HG03159 (cell line): ENCODE results near the gene DLST.
A peak's percentile ranks its signal among the peaks of the same experiment; 100 is the strongest.

Experiments used
- ATAC-seq: cut with Tn5 transposase; IDR thresholded peaks from one replicate; pipeline ENCODE4 v1.9.1; 2021; ENCODE audit warnings: mild to moderate bottlenecking, moderate library complexity; ENCODE audit not compliant: unreplicated experiment

The DLST gene

DNA sequence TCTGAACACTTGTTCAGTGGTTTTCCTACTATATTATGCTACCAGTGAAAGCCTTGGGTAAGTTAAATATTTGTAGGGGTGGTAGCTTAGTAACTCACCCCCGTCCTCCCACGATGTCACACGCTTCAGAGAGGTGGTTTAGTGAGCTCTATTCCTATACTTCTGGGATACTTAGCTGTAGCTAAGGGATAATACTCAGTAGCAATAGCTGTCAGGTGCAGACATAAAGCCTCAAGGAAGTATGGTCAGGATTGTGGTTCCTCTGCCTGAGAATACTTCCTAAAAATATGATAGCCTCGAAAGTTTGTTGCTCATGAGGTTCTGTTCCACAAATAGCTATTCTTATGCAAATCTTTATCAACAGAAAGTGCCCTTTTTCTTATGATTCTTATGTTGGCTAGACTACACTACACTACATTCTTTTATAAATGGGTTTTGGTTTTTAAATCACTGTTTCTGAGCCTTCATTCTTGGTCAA is 11.9 kb downstream of the DLST start:
- peak; percentile 56 for ATAC-seq

DNA sequence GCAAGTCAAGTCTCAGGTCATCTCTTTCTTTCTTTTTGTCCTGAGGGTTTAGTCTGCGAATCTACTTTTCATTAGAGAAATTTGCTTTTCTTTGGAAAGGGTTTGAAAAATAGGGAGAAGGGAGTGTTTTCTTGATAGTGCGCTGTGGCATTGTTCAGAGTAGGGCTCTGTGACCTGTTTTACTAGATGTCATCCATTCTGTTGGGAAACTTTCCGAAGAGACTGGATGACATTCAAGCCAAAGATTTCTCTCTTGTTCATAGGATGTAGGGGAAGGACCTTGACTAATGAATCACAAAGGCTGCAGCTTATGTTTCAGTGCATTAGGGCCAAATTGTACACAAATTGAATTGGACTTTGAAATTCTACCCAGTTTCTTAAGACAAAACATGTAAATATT is 14.7 kb downstream of the DLST start:
- no peak for ATAC-seq

DNA sequence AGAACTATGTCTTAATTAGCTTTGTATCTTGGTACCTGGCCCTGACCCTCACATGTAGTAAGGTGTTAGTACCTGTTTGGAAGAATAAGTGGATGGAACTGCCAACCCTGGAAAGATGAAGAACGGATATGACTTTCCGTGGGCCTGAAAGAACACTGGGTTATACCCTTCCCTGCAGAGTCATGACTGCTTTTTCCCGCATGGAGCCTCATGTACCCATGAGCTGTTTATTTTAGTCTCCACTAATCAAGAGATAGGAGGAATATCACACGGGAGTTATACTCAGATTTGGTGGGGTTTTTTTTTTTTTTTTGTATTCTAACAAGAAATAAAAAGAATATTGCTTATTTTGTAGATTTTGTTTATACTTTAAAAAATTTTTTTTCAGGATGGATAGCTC is 15.9 kb downstream of the DLST start:
- ATAC-seq, result no peak

DNA sequence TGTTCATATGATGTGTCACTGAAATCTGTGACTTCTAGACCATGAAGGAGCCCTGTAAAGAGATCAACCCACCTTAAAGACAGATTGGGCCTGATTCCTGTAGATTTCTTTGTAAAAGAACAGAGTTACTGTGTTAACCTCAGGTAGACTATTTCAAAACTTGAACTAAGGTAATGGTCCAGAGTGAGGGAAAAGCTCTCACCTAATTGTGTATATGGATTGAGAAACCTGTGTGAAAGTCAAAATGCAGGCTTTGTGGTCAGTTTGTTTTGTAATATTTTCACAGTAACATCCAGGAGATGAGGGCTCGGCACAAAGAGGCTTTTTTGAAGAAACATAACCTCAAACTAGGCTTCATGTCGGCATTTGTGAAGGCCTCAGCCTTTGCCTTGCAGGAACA is 16.4 kb downstream of the DLST start:
- ATAC-seq, result no peak

DNA sequence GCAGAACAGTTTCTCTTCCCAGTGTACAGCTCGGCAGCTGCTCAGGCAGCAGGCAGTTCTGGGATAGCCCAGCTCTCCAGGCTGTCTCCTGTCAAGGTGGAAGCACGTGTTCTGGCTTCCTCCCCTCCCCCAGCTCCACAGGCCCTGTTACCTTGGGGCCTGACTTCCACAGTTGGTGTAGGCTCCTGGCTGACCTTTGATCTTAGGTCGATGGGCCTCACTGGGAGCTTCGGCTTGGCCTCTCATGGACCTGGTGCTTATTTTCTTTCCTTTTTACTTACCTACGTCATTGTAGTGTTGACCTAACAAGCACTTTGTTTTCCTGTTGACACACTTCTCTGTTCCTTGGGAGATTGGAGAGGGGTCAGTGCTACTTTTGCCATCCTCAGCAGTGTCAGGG is 17.0 kb downstream of the DLST start:
- ATAC-seq, result no peak

DNA sequence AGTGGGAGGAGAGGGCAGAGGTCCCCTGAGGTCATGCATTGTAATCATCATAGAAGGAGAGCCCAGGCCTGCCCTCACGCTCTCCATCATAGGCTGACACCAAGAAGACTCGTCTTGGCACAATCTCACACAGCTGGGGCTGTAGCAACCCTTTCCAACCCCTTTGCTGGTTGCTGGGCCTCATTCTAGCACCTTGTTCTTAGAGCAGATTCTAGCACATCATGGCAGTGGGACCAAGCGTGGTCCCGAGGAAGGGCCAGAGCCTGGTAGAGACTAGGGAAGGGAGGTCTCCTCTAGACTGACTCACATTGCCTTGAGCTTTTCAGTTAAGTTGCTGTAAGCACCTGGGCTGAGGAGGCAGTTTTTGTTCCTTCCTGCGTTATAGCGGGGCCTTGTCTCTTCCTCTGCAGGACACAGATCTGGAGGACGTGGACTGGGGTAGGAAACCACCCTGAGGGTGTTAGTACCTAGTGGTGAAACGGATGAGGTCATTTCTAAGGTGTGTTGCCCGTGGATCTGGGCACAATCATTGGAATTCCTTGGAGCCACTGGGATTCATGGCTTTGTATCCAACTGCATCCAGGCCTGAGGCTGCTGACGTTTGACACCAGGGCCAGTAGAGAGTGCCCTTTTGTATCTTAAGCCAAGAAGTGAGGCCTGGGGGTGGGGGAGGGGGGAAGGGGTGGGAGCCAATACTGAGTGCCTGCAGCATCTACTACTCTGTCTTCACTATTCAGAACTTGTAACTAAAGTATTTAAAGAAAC is 21.4 kb downstream of the DLST start:
- no peak for ATAC-seq

DNA sequence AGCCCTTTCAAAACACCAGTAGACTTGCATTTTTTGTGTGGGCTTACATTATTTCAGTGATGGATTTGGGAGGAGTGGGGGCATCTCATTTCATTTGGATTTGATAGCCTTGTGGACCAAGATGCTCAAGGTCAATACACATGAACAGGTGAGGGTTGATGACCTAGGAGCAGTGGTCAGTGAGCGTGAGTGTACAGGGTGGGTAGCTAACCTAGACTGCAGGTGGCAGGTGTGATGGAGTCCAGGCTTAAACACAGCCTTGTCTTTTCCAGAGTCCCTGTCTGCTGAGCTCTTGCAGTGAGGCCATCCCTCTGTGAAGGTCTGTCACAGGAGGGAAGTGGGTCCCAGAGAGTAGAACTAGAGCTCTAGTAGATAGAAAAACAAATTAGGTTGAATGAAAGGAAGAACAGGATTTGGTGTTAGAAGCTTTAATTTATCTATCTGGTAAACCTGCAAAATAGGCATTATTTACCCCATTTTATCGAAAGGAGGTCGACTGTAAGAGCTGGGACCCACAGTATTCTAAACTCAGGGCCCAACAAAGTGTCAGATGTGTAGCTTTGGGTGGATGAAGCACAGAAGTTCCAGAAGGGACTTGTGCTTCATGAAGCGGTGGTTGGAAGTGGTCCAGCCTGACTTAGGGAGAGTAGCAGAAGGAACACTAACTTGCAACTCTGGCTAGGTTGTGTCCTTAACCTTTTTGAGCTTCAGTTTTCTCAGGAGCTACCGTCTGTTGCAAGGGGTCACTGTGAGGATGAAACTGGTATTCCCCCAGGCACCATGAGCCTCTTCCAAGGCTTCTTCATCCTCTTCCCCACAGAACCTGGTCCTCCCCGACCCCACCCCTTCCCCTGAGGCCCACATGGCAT is 23.2 kb downstream of the DLST start:
- ATAC-seq, result no peak

DNA sequence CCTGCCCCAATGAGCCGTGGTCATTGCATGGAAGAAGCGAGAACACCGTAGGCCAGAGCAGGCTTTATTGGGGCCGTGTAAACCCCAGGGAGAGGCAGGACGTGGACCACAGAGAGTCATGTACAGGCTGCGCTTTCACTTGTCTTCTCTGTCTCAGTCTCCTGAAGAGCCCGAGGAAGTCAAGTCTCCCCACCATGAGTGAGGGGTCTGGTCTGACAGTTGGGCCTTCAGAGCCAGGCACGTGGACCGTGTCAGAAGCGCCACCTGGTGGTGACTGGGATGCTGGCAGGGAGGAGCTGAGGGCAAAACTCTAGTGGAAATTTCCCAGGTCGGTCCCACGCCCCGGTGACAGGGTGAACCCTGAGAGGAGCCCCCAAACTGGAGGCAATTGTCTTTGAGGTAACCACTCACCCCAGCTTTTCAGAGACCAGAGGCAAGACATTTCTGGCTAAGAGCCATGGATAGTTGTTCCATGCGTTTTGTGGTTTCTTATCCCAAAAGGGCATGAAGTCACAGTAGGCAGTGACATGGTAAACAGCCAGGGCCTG is 24.0 kb downstream of the DLST start:
- ATAC-seq, result no peak

DNA sequence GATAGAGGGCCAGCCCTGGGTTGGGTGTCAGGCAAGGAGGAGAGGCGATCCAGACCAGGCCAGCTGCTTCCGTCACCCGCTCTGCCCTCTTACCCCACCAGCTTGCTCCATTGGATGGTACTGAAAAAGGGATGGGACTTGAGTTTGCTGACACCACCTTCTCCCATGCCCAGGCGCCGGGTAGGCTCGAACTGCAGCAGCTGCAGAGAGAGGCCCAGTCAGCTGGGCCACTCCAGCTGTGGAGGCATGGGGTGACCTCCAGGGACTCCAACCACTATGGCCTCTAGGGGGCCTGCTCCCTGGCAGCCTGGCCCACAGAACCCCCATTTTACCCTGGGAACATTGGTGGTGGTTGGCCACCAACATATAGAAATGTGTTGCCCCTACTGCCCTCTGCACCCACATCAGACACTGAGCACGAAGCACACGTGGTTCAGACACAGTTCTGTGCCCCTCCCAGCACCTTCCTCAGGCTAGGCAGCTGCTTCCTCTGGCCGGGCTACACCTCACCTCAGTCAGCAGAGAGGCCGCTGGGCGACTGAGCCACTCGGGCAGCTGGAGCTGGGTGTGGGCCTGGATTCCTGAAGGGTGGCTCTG is 25.3 kb downstream of the DLST start:
- ATAC-seq, result no peak

DNA sequence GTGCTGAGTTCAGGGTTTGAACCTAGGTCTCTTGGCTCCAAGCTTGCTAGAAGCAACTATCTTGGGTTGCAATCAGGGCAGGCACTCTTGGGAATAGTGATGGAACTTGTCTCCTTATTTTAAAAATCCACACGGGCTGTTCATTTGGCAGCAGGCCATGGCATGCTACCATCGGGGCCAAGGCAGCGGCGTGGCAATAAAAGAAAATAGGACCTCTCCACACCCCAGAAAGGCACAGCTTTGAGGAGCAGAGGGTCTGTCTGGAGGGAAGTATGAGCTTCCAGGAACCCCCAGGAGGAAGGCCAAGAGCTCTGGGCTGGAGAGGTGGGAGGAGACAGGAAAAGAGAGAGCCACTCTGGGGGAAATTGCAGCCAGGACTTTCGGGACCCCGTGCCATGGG is 26.0 kb downstream of the DLST start:
- no peak for ATAC-seq

DNA sequence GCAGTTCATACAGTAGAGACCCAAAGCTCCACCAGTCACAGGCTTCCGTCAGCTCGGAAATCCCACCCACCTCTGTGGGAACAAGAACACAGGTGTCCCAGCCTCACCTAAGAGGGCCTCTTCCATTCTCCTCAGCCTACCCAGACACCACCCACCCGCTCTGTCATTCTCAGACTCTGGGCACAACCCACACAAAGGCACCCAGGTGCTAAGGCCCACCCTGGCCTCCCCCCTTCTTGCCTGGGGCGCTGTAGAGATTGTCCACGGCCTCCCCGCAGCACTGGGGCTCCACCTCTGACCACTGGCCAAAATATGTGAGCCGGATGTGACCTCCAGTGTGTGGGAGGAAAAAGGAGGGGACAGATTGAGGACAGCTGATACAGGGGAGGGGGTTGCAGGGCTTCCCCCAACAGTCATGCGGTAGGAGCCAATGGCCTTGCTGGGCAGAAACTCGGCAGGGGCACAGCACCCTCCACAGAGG is 27.2 kb downstream of the DLST start:
- no peak for ATAC-seq

DNA sequence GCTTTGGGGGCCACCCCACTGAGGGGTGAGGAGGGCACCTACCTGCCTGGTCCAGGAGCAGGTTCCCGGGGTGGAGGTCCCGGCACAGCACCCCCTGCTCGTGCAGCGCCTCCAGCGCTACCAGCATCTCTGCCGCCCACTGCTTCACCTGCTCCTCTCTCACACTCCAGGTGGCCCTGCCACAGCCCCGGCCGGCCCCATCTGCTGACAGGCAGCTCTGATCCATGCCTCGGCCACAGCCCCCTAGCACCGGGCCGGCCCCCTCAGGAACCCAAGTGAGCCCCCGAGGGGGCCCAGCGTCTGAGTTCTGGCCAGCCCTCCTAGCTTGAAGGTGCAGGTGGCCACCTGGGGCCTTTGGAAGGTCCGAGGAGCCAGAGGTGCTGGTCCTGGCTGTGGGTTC is 27.8 kb downstream of the DLST start:
- ATAC-seq, result no peak

DNA sequence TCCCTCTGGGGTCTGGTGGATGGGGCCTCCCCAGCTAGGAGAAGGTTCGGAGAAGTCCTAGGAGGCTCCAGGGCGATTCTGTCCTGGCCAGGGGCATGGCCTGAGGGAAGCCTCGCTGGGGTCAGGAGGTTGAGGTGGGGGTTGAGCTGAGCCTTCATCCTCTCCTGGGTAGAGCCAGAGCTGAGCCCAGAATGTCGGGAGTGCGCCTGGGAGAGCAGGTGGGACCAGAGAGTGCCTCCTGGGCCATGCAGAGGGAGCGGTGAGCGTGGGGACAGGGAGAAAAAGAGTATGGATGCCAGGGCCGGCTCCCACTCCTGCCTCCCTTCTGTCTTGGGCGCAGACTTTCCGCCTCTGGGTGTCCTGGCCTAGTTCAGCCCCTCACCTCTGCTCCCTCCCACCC is 28.2 kb downstream of the DLST start:
- no peak for ATAC-seq

DNA sequence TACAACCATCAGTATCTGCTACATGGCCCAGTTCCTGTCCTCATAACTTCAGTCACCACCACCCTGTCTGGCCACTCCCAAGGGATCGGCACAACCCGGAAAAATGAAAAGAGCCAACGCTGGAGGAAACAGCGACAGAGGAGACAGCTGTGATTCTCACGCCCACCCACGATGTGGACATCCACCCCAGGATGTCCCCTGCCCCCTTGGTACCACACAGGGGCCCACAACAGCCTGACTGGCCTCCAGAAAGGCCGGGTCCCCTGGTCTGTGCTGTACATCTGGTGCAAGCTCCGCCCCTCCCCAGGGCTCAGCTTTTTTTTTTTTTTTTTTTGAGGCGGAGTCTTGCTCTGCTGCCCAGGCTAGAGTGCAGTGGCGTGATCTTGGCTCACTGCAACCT is 28.8 kb downstream of the DLST start:
- ATAC-seq, result no peak

DNA sequence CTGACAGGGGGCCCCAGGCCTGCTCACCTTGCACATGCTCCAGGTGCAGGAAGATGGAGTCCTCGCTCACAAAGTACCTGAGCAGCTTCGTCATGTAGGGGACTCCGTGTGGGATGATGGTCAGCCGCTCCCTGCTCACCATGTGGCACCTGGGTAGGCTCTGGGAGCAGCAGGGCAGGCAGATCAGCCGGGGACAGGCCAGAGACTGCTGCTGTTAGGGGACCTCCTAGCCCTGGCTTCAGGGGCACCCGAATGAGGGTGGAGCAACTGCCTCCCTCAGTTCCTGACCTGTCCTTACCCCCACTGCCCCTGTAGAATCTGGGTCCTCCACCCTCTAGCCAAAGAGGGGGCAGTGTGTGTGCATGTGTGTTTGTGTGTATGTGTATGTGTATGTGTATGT is 29.5 kb downstream of the DLST start:
- no peak for ATAC-seq

DNA sequence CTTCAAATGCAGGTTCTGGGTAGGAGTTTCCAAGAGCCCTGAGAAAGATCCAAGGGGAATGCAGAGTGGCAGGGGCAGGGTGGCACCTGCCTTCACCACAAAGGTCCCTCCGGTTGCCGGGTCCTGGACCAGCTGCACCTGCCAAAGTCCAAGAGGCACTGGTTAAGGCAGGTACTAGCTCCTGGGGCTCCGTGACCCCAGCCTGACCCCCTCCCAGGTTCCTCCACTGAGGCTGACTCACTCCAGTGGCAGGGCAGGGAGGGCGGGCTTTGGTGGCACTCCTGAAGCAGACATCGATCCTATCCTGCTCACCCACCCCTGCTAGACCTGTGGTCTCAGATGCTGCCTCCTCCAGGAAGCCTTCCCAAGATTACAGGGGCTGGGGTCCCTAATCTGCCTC is 30.0 kb downstream of the DLST start:
- no peak for ATAC-seq

DNA sequence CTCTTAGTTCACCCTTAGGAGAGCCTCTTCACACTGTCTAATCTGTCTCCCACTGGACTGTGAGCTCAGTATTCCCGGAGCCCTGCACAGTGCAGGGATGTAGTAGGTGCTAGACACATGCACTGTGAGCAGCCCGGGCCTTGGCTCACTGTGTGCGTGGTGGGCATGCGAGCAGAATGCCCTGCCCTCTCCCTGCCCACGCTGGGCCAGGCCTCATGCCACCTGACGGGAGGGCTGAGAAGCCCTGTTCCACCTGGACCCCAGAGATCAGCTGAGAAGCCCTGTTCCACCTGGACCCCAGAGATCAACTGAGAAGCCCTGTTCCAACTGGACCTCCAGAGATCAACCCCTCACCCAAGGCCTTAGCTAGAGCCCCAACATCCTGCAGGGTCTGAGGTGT is 30.4 kb downstream of the DLST start:
- ATAC-seq, result no peak

DNA sequence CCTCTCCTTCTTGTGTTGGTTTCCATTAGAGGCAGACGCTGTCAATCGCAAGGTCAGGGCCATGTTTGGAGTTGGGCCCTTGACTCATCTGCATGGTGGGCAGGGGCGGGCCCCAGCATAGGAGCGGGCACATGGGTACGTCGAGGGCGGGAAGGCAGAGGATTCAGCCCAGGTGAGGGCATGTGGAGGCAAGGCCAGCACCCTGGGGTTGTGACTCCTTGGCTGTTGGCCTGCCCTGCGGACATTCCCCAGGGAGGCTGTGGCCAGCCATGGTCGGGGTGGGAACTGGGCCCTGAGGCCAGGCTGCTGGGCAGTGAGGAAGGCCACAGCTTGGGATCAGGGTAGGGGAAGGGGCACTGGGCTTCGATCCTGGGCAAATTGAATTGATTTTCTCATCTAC is 31.1 kb downstream of the DLST start:
- ATAC-seq, result no peak

DNA sequence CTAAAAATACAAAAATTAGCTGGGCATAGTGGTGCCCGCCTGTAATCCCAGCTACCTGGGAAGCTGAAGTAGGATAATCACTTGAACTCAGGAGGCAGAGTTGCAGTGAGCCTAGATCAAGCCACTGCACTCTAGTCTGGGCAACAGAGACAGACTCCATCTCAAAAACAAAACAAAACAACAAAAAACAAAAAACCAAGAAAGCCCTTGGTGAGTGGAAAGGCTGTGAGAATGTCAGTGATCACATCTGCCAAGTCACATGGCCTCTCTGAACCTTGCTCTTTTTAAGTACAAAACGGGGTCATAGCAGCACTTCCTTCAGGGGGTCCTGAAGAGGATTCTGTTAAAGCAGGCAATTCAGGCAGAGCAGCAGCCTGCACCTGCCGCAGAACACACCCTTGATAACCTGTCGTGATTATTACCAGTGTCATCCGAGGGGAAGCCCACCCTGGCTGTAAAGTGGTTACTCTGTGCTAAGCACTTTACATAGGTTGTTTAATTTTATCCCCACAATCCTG is 31.7 kb downstream of the DLST start:
- no peak for ATAC-seq

DNA sequence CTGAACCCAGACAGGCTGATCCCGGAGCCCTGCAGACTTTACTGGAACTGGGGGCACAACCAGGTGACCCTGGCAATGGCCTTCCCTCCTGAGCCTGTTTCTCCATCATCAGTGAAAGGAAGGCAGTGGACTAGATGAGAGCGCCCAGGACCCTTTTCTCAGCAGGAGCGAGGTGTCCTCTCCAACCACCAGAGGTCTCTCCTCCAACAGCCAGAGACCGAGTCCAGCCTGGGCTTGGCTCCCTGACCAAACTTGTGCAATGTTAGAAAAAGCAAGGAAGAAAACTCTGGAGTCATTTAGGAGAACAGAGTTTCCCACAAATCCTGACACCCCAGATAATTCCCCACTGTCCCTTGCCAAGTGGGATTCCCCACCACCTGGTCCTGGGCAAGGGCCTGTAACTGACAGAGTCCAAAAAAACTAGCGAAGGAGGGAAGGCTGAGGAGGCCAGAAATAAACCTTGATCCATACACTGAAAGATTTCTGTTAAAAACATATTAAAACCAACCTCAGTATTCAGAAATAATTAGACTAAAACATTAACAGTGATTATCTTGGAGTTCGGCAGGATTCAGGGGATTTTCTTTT is 32.4 kb downstream of the DLST start:
- ATAC-seq, result no peak

DNA sequence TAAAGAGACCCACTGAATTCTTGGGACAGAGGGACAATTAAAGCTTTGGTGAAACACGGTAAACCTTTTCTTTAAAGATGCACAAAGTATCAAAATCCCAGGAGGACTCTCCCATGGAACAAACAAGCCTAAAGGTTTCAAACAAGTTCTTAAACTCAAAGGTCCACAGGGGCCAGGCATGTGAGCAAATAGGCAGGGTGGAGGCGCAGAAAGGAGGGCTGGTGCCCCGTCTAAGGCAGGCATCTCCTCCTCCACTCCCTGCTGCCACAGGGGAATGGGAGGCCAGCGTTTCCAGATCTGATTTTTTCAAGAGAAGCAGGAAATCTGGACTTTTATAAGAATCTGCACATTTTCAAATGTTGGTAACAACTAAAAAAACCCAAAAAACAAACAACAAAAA is 33.7 kb downstream of the DLST start:
- no peak for ATAC-seq
